Measurements from ENCODE around the gene OXTR. TPM values are rescaled to one million over a fixed set of nuclear protein-coding genes. Genes with fewer than 3 reads are reported as not detected.
A peak's percentile ranks its signal among the peaks of the same experiment; 100 is the strongest.

Gene OXTR
- total RNA-seq, 1 donor from 2014 or later: 0.32 TPM

DNA sequence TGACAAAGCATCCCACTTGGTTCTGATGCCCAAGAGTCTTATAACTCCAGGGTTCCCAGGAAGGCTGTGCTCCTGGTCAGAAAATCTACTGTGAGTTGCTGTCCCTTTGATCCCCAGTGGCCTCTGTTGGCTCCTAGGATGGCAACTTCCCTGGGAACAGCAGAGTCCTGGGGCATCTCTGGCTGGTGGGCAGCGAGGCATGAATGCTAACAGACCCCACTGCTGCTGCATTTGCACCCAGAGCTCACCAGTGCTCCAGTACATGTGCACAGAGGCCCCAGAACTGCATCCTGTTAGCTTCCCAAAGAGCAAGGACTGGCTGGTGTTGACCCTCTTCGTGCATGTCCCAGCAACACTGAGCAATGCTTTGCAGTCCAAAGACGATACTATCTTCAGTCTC is 20.1 kb downstream of the OXTR start:
- DNase-seq (ENCODE audit: missing footprints) (no peak), ATAC-seq (no peak)
- intact Hi-C loops (cut with DNase I): no loop called here

DNA sequence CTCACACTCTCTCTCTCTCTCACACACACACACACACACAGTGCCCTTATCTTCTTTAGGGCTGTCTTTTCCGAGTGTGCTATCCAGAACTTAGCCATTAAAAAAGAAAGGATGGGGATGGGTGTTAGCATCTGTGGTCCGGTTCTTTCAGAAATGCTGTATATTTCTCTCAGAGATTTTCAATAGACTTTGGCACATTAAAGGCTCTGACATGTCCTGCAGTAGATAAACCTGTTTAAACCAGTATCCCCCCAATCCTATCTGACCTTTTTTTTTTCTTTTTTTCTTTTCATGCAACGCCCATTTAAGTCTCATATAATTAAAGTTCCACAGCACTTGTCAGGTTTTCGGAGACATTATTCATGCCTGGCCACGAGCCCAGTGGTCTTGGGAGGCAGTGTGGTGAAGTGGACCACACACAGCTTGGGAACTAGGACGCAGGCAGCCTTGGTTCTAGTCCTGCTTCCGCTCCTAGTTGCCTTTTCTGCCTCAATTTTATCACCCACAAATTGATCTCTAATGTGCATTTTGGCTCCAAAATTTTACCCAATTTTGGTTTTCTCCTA is 22.6 kb downstream of the OXTR start:
- no peak for DNase-seq (ENCODE audit: missing footprints)
- intact Hi-C loops (cut with DNase I): no loop called here
- ATAC-seq: no peak

DNA sequence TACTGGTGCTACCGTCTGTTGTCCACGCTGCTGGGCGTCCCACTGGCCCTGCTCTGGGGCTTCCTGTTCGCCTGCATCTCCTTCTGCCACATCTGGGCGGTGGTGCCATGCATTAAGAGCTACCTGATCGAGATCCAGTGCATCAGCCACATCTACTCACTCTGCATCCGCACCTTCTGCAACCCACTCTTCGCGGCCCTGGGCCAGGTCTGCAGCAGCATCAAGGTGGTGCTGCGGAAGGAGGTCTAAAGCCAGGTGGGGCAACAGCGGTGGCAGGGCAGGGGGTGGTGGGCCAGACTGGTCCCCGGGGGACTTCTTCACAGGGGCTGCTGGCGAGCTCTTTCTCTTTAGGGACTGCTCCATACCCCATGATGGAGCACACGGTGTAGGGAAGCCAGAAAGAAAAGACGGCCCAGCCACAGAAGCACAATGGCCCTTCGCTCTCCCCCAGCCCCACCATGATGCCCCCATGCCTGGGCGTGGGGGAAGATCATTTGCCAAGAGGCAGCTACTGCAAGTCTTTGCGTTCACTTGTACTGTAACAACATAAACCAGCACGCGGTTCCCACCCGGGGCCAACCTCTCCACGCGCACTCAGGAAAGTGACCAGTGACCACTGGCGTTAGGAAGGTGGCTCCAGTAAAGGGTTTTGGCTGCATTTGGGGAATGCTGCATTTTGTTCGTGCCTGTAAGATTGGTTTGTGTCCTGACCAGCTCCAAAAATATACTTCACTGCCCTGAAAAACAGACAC is 23.6 kb downstream of the OXTR start:
- ATAC-seq (no peak), DNase-seq (ENCODE audit: missing footprints) (no peak)
- intact Hi-C loops (cut with DNase I): no loop called here

DNA sequence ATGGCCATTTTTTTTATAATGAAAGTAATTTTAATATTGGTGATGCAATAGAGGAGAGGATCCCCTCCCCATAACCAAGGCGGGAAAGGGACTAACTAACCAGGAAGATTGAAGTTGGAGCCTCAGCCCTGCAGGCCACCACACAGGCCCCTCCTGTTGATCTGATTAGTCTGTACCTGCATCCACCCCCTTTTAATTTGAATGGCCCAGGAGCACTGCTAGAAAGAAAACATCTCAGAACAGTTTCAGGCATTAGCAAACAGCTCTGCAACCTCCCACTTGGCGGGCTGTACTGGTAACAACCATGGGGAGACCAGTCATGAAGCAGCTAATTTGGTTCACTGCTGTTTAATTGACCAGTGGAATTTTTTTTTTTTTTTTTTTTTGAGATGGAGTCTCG is 25.5 kb downstream of the OXTR start:
- no peak for DNase-seq (ENCODE audit: missing footprints)
- no peak for ATAC-seq
- intact Hi-C loops (cut with DNase I): no loop called here

DNA sequence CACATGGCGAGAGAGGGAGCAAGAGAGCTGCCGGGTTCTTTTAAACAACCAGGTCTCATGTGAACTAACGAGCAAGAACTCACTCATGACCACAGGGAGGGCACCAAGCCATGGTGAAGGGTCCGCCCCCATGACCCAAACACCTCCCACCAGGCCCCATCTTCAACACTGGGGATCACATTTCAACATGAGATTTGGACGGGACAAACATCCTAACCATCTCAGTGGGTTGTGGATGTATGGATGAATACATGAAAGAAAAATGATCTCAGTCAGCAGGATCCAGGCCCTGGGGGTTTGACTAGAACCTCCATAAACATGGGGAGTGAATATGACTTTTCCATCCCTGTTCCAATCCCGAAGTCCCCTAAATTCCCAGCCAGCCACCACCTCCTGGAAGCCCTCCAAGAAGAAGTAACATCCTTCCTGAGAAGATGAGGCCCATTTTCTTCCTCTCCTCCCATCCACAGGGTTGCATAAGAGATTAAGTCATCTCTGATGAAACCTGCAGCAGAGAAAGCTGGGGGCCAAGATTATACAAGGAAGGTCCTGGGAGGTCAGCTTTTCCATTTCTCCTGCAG is 26.3 kb downstream of the OXTR start:
- ATAC-seq (no peak), DNase-seq (ENCODE audit: missing footprints) (no peak)
- intact Hi-C loops (cut with DNase I): no loop called here

DNA sequence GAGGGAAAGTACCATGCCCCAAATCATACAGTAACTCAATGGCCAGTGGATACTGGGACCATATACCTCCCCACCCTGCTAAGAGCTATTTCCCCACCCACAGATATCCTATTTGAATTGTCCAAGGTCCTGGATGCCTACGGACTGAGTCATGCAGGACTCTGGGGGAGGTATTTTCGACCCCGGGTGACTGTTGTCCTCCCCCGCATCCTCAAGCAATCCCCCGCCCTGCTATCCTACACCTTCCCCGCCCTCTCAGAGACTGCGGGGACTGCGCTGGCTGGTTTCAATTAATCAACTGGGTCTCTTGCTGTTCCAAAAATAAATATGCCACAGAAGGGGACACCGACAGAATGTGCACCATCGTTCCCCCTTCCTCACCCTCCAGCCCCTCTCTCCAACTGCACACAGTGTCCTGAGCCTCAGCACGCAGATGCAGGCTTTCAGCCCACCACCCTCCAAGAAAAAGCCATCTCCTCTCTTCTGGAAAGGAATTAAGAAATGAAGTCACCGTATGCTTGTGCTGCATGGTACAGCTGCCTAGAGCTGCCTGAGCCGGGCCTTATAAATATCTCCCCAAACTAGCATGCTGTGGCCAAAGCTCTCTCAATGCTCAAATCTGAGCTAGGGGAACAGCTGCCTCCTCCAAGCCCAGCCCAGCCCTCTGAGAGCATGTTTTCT is 27.7 kb downstream of the OXTR start:
- intact Hi-C loops (cut with DNase I): no loop called here
- DNase-seq (ENCODE audit: missing footprints) (no peak), ATAC-seq (peak; percentile 37)

DNA sequence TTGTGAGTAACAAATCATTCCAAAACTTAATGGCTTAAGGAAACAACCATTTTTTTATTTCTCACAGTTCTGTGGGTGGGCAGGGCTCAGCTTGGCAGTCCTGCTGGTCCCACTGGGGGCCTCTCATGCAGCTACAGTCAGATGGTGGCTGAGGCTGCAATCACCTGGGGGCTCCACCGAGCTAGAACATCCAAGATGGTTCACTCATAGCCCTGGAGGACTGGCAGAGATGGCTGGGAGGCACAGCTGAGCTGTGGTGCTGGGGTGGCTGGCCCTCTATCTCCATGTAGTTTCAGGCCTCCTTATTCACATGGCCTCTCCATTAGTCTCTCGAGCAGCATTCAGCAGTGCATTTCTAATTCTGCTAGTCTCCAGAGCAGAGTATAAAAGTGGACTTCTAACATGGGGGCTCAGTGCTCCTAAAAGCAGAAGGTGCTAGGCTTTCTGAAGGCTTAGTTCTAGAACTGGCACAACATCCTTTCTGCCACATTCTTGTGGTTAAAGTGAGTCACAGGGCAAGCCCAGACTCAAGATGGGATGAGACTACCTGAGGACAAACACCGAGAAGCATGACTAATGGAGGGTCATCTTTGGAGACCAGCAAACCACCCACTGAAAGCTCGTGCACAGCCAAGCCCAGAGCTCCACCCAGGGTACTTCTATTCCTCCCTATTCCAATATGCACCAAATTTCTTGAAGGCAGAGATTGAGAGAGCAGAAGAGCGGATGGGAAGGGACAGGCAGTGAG is 29.5 kb downstream of the OXTR start:
- DNase-seq (ENCODE audit: missing footprints) (no peak), ATAC-seq (no peak)
- intact Hi-C loops (cut with DNase I): no loop called here

DNA sequence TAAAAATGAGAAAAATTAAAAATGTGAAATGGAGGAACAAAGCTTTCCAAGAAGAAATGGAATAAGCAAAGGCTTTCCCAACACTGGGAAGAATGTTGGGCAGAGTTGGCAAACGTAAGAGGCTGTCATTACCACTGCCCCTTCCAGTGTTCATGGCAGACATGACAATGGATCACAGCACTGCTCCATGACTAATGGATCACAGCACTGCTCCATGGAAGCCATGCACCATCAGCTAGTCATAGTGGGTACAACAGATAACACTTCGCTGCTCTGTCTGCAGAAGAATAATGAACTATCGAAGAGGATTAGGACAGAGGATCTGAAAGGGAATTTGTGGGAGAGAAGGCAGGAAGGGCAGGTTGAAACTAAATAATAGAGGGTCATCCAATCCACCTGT is 30.8 kb downstream of the OXTR start:
- ATAC-seq (no peak), DNase-seq (ENCODE audit: missing footprints) (no peak)
- intact Hi-C loops (cut with DNase I): no loop called here

DNA sequence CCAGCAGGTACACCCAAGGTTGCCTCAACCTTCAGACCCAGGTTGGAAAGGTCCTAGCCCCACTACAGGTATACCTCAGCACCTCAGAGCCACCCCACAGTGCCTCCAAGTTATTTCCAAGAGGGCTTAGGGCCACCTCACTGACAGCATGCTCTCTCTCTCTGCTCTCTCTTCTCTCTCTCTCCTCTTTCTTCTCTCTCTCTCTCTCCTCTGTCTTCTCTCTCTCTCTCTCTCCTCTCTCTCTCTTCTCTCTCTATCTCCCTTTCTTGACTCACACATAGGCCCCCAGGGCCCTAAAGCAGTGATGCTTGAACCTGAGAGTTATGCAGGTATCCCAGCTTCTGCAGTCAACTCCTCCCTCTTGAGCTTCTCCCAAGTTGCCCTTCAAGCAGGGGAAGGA is 31.6 kb downstream of the OXTR start:
- no peak for DNase-seq (ENCODE audit: missing footprints)
- no peak for ATAC-seq
- intact Hi-C loops (cut with DNase I): no loop called here

DNA sequence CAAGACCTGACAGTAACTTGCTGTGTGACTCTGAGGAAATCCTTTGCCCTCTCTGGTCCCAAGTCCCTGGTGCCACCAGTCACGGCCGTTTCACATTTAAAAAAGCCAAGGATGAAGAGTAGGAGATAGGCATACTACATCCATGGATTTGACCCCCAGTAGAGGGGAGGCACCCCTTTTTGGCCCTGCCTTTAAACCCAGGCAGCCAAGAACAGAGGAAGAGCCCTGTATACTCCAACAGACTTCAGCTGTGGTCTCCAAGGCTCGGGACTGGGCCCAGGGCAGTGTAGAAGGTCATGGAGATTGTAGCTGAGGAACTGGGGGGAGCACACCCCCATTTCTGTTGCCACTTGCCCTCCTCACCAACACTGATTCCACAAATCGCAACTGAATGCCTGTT is 32.1 kb downstream of the OXTR start:
- intact Hi-C loops (cut with DNase I): no loop called here
- DNase-seq (ENCODE audit: missing footprints) (no peak), ATAC-seq (no peak)

DNA sequence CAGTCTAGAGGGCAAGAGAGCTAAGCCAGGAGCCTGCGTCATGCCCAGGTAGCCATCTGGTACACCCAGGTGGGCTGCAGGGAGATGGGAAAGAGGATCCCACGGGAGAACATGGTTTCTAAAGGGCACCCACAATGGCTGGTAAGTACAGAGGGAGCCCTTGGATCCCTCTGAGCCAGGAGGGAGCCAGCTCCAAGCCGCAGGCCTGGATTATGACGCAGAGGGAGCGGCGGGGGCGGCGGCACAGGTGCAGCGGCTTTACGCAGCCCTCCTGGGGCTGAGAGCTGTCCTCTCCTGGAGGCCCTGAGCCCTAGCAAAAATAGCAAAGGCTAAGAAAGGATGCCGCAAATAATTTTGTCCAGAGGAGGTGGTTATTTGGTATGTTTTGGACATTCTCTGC is 33.0 kb downstream of the OXTR start:
- intact Hi-C loops (cut with DNase I): no loop called here
- no peak for DNase-seq (ENCODE audit: missing footprints)
- no peak for ATAC-seq

DNA sequence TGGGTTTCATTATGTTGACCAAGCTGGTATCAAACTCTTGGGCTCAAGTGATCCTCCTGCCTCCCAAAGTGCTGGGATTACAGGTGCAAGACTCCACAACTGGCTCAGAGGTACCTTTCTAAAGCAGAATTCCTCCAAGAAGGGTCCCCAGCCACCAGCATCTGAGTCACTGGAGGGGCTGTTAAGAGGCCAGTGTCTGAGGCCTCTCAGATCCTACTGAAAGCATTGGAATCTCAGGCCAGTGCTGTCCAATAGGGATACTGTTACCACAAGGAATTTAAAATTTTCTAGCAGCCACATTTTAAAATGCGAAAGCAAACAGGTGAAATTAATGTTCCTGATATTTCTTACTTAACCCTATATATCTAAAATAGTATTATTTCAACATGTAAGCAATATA is 34.5 kb downstream of the OXTR start:
- intact Hi-C loops (cut with DNase I): loop anchor here (5.0 kb wide), 1 partner anchor 73 kb away; no protein-coding TSS in a partner anchor
- ATAC-seq (no peak), DNase-seq (ENCODE audit: missing footprints) (no peak)

DNA sequence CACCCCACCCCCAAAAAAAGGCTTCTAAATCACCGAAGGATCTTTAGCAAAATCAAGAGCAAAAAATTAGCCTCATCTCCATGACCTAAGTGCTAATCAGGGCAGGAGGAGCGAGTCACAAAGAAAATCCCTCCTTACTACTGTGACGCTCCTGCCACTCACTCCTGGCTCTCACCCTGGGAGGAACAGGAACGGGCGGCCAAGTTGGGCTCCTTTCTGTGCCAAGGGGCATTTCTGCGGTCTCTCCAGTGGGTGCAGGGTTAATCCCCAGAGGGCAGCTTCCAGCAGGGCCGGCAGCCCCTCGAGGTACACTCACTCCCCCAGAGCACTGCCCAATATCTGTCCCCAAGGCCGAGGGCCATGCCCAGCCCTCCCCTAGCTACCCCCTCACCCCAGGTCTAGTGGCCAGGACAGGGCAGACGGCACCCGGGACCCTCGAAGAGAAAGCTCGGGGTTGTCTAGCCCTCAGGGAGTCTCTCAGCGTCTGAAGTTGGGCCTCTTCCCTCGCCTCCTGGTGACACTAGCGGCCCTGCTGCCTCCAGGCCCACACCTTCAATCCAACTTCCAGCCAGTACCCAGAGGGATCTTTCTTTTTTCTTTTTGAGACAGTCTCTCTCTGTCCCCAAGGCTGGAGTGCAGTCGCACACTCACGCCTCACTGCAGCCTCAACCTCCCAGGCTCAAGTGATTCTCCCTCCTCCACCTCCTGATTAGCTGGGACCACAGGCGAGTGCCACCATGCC is 35.1 kb downstream of the OXTR start:
- ATAC-seq (peak; percentile 81), DNase-seq (ENCODE audit: missing footprints) (peak; percentile 75)
- intact Hi-C loops (cut with DNase I): loop anchor here (5.0 kb wide), 1 partner anchor 72 kb away; no protein-coding TSS in a partner anchor

DNA sequence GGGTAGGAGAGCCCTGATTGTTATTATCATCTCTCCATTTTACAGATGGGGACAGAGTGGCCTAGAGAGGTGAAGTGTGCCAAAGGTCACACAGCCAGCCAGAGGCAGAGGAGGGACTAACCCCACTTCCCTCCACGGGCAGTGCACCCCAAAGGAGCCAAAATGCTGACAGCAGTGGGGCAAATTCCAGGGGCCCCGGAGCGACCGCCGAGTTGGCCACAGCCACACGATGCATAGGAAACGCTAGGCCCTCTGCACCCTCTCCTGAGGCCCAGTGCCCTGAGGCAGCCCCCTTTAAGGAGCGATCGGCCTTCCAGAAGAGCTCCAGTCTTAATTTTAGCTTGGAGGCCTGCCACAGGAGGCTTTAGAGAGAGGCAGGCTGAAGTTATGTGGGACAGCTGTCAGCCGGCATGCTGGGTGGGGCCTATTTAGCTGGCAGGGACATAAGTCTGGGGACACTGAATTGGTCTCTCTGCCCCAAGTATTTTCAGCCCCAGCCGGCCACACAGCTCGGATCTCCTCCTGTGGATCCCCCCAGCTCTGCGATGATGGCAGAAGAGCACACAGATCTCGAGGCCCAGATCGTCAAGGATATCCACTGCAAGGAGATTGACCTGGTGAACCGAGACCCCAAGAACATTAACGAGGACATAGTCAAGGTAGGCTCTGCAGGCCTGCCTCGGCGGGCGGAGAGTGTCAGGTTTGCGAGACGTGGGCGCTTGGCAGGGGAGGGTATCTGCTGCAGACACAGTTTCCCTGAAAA is 35.9 kb downstream of the OXTR start, which contains the start of gene CAV3:
Gene CAV3, plus strand, starts transcription at position 471 of the 763 bp plus-strand sequence. Its CDS starts 75 bp downstream, at position 546.
- DNase-seq (ENCODE audit: missing footprints): no peak
- intact Hi-C loops (cut with DNase I): loop anchor here (5.0 kb wide), 1 partner anchor 71 kb away; no protein-coding TSS in a partner anchor
- ATAC-seq: peak; percentile 86

DNA sequence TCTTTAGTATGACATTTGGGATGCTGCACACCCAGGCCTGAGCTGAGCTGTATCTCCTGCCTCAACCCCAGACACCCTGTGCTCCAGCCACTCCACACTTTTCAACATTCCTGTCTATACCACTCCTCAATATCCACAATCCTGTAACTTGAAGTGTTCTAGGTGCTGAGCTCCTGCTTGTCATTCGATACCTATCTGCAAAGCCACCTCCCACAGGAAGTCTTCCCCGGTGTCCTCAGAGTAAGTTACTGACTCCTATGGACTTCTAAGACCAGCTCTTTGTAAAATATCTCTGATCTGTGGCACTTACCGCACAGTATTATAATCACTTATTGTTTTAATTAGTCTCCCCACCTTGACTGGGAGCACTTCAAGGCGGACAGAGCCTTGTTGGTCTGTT is 37.0 kb downstream of the OXTR start:
- intact Hi-C loops (cut with DNase I): loop anchor here (5.0 kb wide), 1 partner anchor 70 kb away; no protein-coding TSS in a partner anchor
- ATAC-seq (no peak), DNase-seq (ENCODE audit: missing footprints) (no peak)

DNA sequence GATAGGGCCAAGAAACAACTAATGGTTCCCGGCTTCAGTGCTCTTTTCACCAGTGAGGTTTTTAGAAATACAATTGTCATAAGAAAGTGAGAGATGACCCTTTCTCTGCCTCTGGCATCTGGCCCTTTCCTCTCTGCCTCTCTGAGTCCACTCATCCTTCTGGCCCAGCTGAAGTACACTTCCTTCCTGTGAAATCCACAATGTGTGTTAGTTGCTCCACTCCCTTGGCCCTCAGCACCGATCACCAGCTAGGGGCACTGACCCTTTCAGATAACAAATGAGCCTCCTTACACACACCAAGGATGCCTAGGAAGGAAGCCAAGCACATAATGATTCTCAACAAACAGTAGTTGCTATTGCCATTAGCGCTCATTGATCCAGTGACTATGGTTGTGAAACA is 38.8 kb downstream of the OXTR start:
- no peak for DNase-seq (ENCODE audit: missing footprints)
- intact Hi-C loops (cut with DNase I): loop anchor here (5.0 kb wide), 1 partner anchor 68 kb away; no protein-coding TSS in a partner anchor
- ATAC-seq: no peak

DNA sequence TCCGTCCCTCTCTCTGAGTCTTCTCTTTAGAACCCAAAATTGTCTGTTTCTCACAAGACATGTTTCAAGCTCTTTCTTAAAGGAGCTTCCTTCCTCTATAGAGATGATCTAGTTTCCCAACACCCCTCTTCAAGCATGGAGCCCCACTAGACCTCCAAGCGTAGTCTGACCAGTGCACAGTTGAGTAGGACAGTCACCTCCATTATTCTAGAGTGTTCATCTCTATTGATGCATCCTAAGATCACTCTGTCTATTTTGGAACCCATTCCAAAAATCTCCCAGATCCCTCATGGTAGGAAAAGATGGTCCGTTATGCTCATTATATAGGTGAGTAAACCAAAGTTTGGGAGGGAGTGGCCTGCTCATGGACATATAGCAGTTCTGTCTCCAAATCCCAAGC is 39.9 kb downstream of the OXTR start:
- intact Hi-C loops (cut with DNase I): no loop called here
- no peak for DNase-seq (ENCODE audit: missing footprints)
- ATAC-seq: no peak

Measured in Right ventricle myocardium inferior (tissue), 1 donor.